GM12891 (cell line): ENCODE measurements around the gene IFI30.
"Not testable (repeated sequence)": the region's sequence is repeated elsewhere in the genome, so short reads cannot be mapped to it uniquely, and the experiment has no call there.

Source experiments
- DNase-seq: peaks from one replicate; pipeline ENCODE4 v3.0.0; 2011; ENCODE audit warnings: low spot score; ENCODE audit not compliant: insufficient read length
- FAIRE-seq: peaks from 2 replicates; lab custom pipeline; 2011; peaks lifted over from hg19 to GRCh38; lab: Jason Lieb, UNC
- PAX5 ChIP-seq: IDR thresholded peaks from 2 replicates; pipeline ENCODE4 v1.6.1; 2011; ENCODE audit warnings: low read length, moderate library complexity, mild to moderate bottlenecking; ENCODE audit not compliant: insufficient read depth, severe bottlenecking
- POLR2A ChIP-seq: IDR thresholded peaks from 2 replicates; pipeline ENCODE4 v1.6.1; 2011; ENCODE audit warnings: low read depth, low read length, control low read depth
- POLR2AphosphoS5 ChIP-seq: IDR thresholded peaks from 2 replicates; pipeline ENCODE4 v1.6.1; 2011; ENCODE audit warnings: low read depth, low read length, control low read depth
- POU2F2 ChIP-seq: IDR thresholded peaks from 2 replicates; pipeline ENCODE4 v1.6.1; 2011; ENCODE audit warnings: low read depth, mild to moderate bottlenecking, control low read depth, low read length, moderate library complexity
- SPI1 ChIP-seq: IDR thresholded peaks from 2 replicates; pipeline ENCODE4 v1.6.1; 2011; ENCODE audit warnings: low read depth, low read length, control low read depth
- TAF1 ChIP-seq: IDR thresholded peaks from 2 replicates; pipeline ENCODE4 v1.6.1; 2011; ENCODE audit warnings: low read depth, low read length, control low read depth

IFI30 gene

GRCh38 chr19:18208098-18208951, 34.7 kb downstream of the IFI30 start:
- TF ChIP-seq SPI1 = no peak
- no peak for TF ChIP-seq POLR2AphosphoS5
- no peak for TF ChIP-seq POLR2A
- no peak for TF ChIP-seq PAX5
- TF ChIP-seq TAF1 = no peak
- DNase-seq = no peak
- FAIRE-seq = peak; percentile 43

GRCh38 chr19:18209912-18210311, 36.3 kb downstream of the IFI30 start:
- DNase-seq, FAIRE-seq: not testable (repeated sequence)

- TF ChIP-seq PAX5 (no peak), TAF1 (no peak), SPI1 (no peak), POU2F2 (no peak), POLR2AphosphoS5 (no peak), POLR2A (no peak)
- DNase-seq = no peak
- FAIRE-seq = no peak
These were observed 38.1 kb downstream of the IFI30 start for GRCh38 chr19:18211683-18212082.

- TF ChIP-seq PAX5 (no peak), POU2F2 (no peak), POLR2AphosphoS5 (no peak), POLR2A (no peak), TAF1 (no peak), SPI1 (no peak)
- DNase-seq (no peak), FAIRE-seq (no peak)
These were observed 41.3 kb downstream of the IFI30 start for GRCh38 chr19:18214779-18215433.

- DNase-seq (no peak), FAIRE-seq (no peak)
- no peak for TF ChIP-seq POU2F2
- TF ChIP-seq TAF1 = no peak
- no peak for TF ChIP-seq POLR2A
- TF ChIP-seq SPI1 = no peak
- TF ChIP-seq PAX5 = no peak
- no peak for TF ChIP-seq POLR2AphosphoS5
These were observed 43.2 kb downstream of the IFI30 start for GRCh38 chr19:18216789-18217188.

- no peak for TF ChIP-seq PAX5
- FAIRE-seq (no peak), DNase-seq (no peak)
These were observed 44.5 kb downstream of the IFI30 start for GRCh38 chr19:18218159-18218558.

GRCh38 chr19:18218600-18218999, 45.0 kb downstream of the IFI30 start:
- FAIRE-seq (no peak), DNase-seq (no peak)
- TF ChIP-seq PAX5 (no peak), POLR2AphosphoS5 (no peak), POU2F2 (no peak), POLR2A (no peak), SPI1 (no peak), TAF1 (no peak)

- TF ChIP-seq SPI1 (no peak), TAF1 (no peak), PAX5 (no peak), POLR2A (no peak), POU2F2 (no peak), POLR2AphosphoS5 (no peak)
- no peak for FAIRE-seq
- no peak for DNase-seq
These were observed 46.5 kb downstream of the IFI30 start for GRCh38 chr19:18219911-18220631.

- TF ChIP-seq SPI1 = no peak
- TF ChIP-seq PAX5 = no peak
- no peak for TF ChIP-seq POU2F2
- TF ChIP-seq TAF1 = no peak
- TF ChIP-seq POLR2AphosphoS5 = no peak
- TF ChIP-seq POLR2A = no peak
- no peak for FAIRE-seq
- no peak for DNase-seq
These were observed 47.1 kb downstream of the IFI30 start for GRCh38 chr19:18220632-18221275.

- TF ChIP-seq PAX5 = no peak
- TF ChIP-seq SPI1 = no peak
- no peak for TF ChIP-seq TAF1
- TF ChIP-seq POLR2AphosphoS5 = no peak
- TF ChIP-seq POU2F2 = no peak
- no peak for TF ChIP-seq POLR2A
- DNase-seq (no peak), FAIRE-seq (no peak)
These were observed 48.5 kb downstream of the IFI30 start for GRCh38 chr19:18221815-18222725.
